Subcutaneous adipose tissue (tissue), 4 donors: ENCODE data around the gene RBMS3. TPM values are rescaled to one million over a fixed set of nuclear protein-coding genes. Genes with fewer than 3 reads are reported as not detected.

Experiments used
- CTCF ChIP-seq: fragments of 450-650 bp; IDR thresholded peaks from one replicate; pipeline ENCODE4 v1.5.1; 2016; ENCODE audit warnings: low read depth, mild to moderate bottlenecking, control low read depth, antibody characterized with exemption, moderate library complexity
- total RNA-seq, 4 donors: library from RNA; depleted of rRNA; stranded (reverse); fragments of >200 nt; gene quantifications; one replicate each; pipeline ENCODE4 v1.1.0, GENCODE V29; 2016

Gene RBMS3
- total RNA-seq, 4 donors from 2014 or later, result 98.6 to 171 (median 117) TPM

- no peak for TF ChIP-seq CTCF
Observed at GRCh38 chr3:29293421-29293820, 12.6 kb downstream of the RBMS3 start.

- no peak for TF ChIP-seq CTCF
Observed at GRCh38 chr3:29297998-29298397, 17.1 kb downstream of the RBMS3 start.

- no peak for TF ChIP-seq CTCF
Observed at GRCh38 chr3:29301332-29302019, 20.6 kb downstream of the RBMS3 start.

- TF ChIP-seq CTCF, result no peak
Observed at GRCh38 chr3:29302619-29303018, 21.7 kb downstream of the RBMS3 start.

- no peak for TF ChIP-seq CTCF
Observed at GRCh38 chr3:29307295-29307694, 26.4 kb downstream of the RBMS3 start.

- TF ChIP-seq CTCF, result no peak
Observed at GRCh38 chr3:29310865-29311264, 30.0 kb downstream of the RBMS3 start.

GRCh38 chr3:29311795-29312194, 30.9 kb downstream of the RBMS3 start:
- TF ChIP-seq CTCF, result no peak
